ENCODE data around the gene MRPL32.
A peak's percentile ranks its signal among the peaks of the same experiment; 100 is the strongest.
"Not testable (repeated sequence)": the region's sequence is repeated elsewhere in the genome, so short reads cannot be mapped to it uniquely, and the experiment has no call there.

The MRPL32 gene

GRCh38 chr7:42931834-42932651 lies at the start of gene MRPL32, which contains the start of gene PSMA2:
Gene MRPL32 (plus strand): TSS chr7:42932376. CDS start chr7:42932387, 11 bp downstream.
Gene PSMA2 (minus strand): TSS chr7:42932174. CDS start chr7:42932158, 16 bp downstream.
- peak; percentile 100 for ATAC-seq
- TF ChIP-seq BACH2 (CRISPR knock-in tag; IDR thresholded peaks at IDR 0.05; ENCODE audit: borderline replicate concordance) (no peak), PPARA (CRISPR knock-in tag; IDR thresholded peaks at IDR 0.05; ENCODE audit: borderline replicate concordance) (no peak), CSDC2 (CRISPR knock-in tag; IDR thresholded peaks at IDR 0.05) (no peak), ZNF70 (CRISPR knock-in tag; IDR thresholded peaks at IDR 0.05) (no peak)

GRCh38 chr7:42883950-42884349 lies 48.2 kb upstream of the MRPL32 start:
- no peak for TF ChIP-seq ZNF70 (CRISPR knock-in tag; IDR thresholded peaks at IDR 0.05)
- no peak for TF ChIP-seq PATZ1 (CRISPR knock-in tag; IDR thresholded peaks at IDR 0.05; ENCODE audit: borderline replicate concordance)
- no peak for TF ChIP-seq ESRRG (CRISPR knock-in tag; IDR thresholded peaks at IDR 0.05)
- no peak for TF ChIP-seq ISL1 (CRISPR knock-in tag; IDR thresholded peaks at IDR 0.05)
- no peak for TF ChIP-seq OSR1 (CRISPR knock-in tag; IDR thresholded peaks at IDR 0.05)
- no peak for TF ChIP-seq SNAI2 (CRISPR knock-in tag; IDR thresholded peaks at IDR 0.05)
- no peak for TF ChIP-seq ZNF565 (CRISPR knock-in tag; conservative IDR thresholded peaks at IDR 0.05; ENCODE audit: low read depth)
- TF ChIP-seq ZNF8 (CRISPR knock-in tag; IDR thresholded peaks at IDR 0.05) = no peak
- no peak for TF ChIP-seq RARB (CRISPR knock-in tag; IDR thresholded peaks at IDR 0.05)
- TF ChIP-seq ZC3H10 (CRISPR knock-in tag; IDR thresholded peaks at IDR 0.05) = no peak
- TF ChIP-seq CSDC2 (CRISPR knock-in tag; IDR thresholded peaks at IDR 0.05) = no peak
- TF ChIP-seq GLIS3 (CRISPR knock-in tag; IDR thresholded peaks at IDR 0.05) = no peak
- no peak for TF ChIP-seq ZFP30 (CRISPR knock-in tag; IDR thresholded peaks at IDR 0.05)
- no peak for TF ChIP-seq TSHZ2 (CRISPR knock-in tag; IDR thresholded peaks at IDR 0.05)
- no peak for TF ChIP-seq TCF4 (CRISPR knock-in tag; IDR thresholded peaks at IDR 0.05; ENCODE audit: borderline replicate concordance)
- no peak for TF ChIP-seq ARNTL (CRISPR knock-in tag; IDR thresholded peaks at IDR 0.05; ENCODE audit: borderline replicate concordance, low read depth)
- TF ChIP-seq ZFP3 (CRISPR knock-in tag; IDR thresholded peaks at IDR 0.05) = no peak
- ATAC-seq = no peak

DNA sequence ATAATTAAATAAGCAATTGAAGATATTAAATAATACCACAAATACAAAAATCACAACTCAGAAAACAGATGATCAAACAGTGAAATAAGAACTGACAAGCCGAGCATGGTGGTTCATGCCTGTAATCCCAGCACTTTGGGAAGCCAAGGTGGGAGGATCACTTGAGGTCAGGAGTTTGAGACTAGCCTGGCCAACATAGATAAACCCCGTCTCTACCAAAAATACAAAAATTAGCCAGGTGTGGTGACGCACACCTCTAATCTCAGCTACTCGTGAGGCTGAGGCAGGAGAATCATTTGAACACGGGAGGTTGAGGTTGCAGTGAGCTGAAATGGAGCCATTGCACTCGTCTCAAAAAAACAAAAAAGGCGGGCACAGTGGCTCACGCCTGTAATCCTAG lies 47.0 kb upstream of the MRPL32 start:
- not testable (repeated sequence) for ATAC-seq

- TF ChIP-seq CSRNP3 (CRISPR knock-in tag; IDR thresholded peaks at IDR 0.05) = no peak
- no peak for TF ChIP-seq PATZ1 (CRISPR knock-in tag; IDR thresholded peaks at IDR 0.05; ENCODE audit: borderline replicate concordance)
- no peak for TF ChIP-seq ISL1 (CRISPR knock-in tag; IDR thresholded peaks at IDR 0.05)
- no peak for TF ChIP-seq ESRRG (CRISPR knock-in tag; IDR thresholded peaks at IDR 0.05)
- TF ChIP-seq ZFP30 (CRISPR knock-in tag; IDR thresholded peaks at IDR 0.05) = no peak
- no peak for ATAC-seq
Measured at GRCh38 chr7:42886129-42886528, 46.0 kb upstream of the MRPL32 start.
